Measurements from ENCODE around the gene MROH9. TPM values are rescaled to one million over a fixed set of nuclear protein-coding genes. Genes with fewer than 3 reads are reported as not detected.

Gene MROH9
- total and polyA plus RNA-seq, 10 donors: not detected

DNA sequence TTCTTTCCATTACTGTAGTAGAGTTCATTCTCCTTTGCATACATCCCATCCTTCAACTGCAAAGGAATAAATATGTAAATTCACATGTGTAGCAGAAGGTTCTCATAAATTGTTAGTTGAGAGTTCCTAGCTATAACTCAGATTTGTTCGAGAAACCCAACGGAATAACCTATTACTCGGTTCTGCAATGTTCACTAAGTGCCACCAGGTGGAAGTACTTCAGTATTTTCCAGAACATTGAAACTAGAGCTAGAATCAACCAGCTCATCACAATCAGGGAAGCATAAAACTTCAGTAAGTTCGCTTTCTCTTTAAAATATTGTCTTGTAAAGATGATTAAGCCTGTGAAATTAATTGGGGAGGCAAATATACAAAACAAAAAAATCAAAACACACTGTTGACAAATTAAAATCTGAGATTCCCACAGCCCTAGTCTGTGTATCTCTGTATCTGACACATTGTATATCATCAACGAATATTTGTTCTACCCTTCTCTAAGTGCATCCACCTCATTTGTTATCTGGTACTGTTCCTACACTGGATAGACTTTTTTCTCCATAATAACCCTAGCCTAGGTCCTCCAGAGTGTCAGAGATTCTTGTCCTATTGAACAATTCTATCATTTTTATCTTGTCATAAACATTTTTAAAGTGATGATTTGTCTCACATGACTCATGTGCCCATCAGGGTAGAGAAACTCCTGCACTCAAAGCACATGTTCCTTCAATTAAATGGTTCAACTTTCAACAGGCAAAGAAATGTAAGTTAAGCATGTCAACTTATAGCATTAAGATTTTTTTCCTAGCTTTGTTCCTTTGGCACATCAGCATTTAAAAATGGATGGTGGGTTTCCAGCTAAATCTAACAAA is 31.9 kb downstream of the MROH9 start:
- Histone ChIP-seq H3K27ac (no peak overlapping the region), H3K4me1 (no peaks in the 10 kb centered on the region), H3K9me3 (no peaks in the 10 kb centered on the region), H3K4me3 (no peak overlapping the region), H3K36me3 (no peaks in the 10 kb centered on the region), H3K27me3 (replicated peaks in 1 of 7) (no peaks in the 10 kb centered on the region)
- no peak for DNase-seq
- TF ChIP-seq POLR2AphosphoS5 (IDR thresholded peaks at IDR 0.05) (no peak), CTCF (IDR thresholded peaks at IDR 0.05 in 8 of 11, conservative IDR thresholded peaks at IDR 0.05 in 3 of 11) (peak in 8 of 11 experiments; percentile 27 to 68 (median 49))
- intact Hi-C loops (cut with DNase I; ENCODE audit: low total_unique reads): loop anchor here (5.0 to 10.0 kb wide), 2 partner anchors 258 to 345 kb away; partner anchors contain the start of gene FMO4
- 18 to 31% (median 25%) methylated on average over 5 of the region's 5 CpGs for WGBS, 5 donors

DNA sequence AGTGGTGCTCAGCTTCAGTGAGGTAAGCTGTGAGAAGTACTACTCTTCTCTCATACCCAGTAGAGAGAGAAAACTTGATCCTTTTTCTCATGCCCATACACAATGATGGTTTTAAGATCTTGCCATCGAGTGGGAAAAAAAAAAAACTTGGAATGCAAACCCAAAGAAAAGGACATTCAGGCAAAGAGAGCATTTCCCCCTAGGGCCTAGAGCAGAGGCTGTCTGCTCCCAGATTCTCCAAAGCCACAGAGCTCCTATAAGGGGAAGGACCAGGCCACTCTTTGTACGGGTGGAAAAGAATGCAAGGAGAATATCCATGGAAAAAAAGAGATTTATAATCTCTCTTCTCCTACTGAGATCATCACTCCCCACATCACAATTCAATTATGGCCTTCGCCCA is 34.9 kb downstream of the MROH9 start:
- H3K4me1 ChIP-seq: no peaks in the 10 kb centered on the region
- peaks cover 0 to under 1% (median 0%) of the 10 kb centered on the region in 8 donors for H3K9me3 ChIP-seq
- 57 to 75% (median 73%) methylated on average over 3 of the region's 3 CpGs for WGBS, 5 donors
- no peak overlapping the region for H3K27ac ChIP-seq
- no peaks in the 10 kb centered on the region for H3K36me3 ChIP-seq
- no peaks in the 10 kb centered on the region for H3K27me3 ChIP-seq (replicated peaks in 1 of 7)
- intact Hi-C loops (cut with DNase I; ENCODE audit: low total_unique reads): no loop called here
- no peak for TF ChIP-seq POLR2AphosphoS5 (IDR thresholded peaks at IDR 0.05)
- no peak for TF ChIP-seq POLR2A (IDR thresholded peaks at IDR 0.05)
- no peak for TF ChIP-seq CTCF (IDR thresholded peaks at IDR 0.05 in 8 of 11, conservative IDR thresholded peaks at IDR 0.05 in 3 of 11)
- no peak for DNase-seq
- H3K4me3 ChIP-seq: no peak overlapping the region

DNA sequence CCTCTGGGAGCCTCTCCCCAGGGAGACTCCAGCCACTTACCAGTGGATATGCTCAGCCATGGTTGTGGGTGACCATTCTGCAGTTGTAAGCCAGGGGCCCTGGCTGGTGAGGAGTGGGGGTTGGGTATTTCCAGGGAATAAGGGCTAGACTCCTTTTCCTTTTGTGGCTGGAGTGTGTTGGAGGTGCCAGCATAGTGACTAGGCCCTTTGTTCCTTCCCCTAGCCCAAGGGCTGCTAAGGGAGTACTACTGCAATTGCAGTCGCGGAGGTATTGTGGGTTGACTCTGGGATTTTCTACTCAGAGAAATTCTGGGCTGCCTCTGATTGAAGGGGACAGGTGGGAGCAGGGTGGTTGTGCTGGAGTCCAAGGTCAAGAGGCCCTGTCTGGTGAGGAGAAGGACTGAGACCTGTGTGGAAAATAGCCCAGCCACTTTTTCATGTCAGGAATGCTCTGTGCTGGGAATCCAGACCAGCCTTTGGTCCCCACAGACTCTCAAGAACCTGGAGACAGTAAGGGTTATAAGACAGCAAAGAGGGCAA is 43.1 kb downstream of the MROH9 start:
- Histone ChIP-seq H3K4me3 (no peak overlapping the region), H3K9me3 (peaks cover 0 to 26% (median 14%) of the 10 kb centered on the region in 8 donors), H3K4me1 (no peaks in the 10 kb centered on the region), H3K27ac (no peak overlapping the region), H3K36me3 (no peaks in the 10 kb centered on the region), H3K27me3 (replicated peaks in 1 of 7) (peaks cover 0 to 7% (median 0%) of the 10 kb centered on the region in 7 donors)
- no peak for DNase-seq
- intact Hi-C loops (cut with DNase I; ENCODE audit: low total_unique reads): no loop called here
- no peak for TF ChIP-seq CTCF (IDR thresholded peaks at IDR 0.05 in 8 of 11, conservative IDR thresholded peaks at IDR 0.05 in 3 of 11)
- no peak for TF ChIP-seq POLR2AphosphoS5 (IDR thresholded peaks at IDR 0.05)
- no peak for TF ChIP-seq POLR2A (IDR thresholded peaks at IDR 0.05)
- WGBS, 5 donors: 89 to 95% (median 93%) methylated on average over 2 of the region's 2 CpGs

DNA sequence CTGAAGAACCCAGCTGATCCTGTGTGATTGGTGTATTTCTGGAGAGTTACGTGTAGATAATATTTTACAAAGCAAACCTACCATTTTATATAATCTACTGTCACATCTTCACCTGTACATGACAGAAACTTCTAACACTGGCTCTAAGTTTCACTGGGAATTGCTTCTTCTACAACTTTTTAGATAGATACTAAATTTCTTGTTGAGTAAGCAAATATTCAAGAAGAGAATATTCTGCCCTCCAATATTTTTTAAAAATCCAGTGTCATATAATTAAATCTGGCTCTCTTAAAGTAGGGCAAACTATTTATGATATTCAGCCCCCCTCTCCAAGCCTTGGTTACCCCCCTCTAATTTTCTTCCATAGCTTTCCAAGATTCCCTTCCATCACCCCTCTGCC is 50.1 kb downstream of the MROH9 start:
- Histone ChIP-seq H3K4me3 (no peak overlapping the region), H3K27me3 (replicated peaks in 1 of 7) (no peaks in the 10 kb centered on the region), H3K4me1 (no peaks in the 10 kb centered on the region), H3K9me3 (peaks cover 0 to 6% (median 0%) of the 10 kb centered on the region in 8 donors), H3K27ac (no peak overlapping the region), H3K36me3 (no peaks in the 10 kb centered on the region)
- WGBS, 5 donors: 67 to 86% (median 76%) methylated on average over 1 of the region's 1 CpG
- intact Hi-C loops (cut with DNase I; ENCODE audit: low total_unique reads): no loop called here
- TF ChIP-seq POLR2A (IDR thresholded peaks at IDR 0.05) (no peak), CTCF (IDR thresholded peaks at IDR 0.05 in 8 of 11, conservative IDR thresholded peaks at IDR 0.05 in 3 of 11) (no peak), POLR2AphosphoS5 (IDR thresholded peaks at IDR 0.05) (no peak)
- no peak for DNase-seq
